ENCODE results near the gene RERE.

The RERE gene

DNA sequence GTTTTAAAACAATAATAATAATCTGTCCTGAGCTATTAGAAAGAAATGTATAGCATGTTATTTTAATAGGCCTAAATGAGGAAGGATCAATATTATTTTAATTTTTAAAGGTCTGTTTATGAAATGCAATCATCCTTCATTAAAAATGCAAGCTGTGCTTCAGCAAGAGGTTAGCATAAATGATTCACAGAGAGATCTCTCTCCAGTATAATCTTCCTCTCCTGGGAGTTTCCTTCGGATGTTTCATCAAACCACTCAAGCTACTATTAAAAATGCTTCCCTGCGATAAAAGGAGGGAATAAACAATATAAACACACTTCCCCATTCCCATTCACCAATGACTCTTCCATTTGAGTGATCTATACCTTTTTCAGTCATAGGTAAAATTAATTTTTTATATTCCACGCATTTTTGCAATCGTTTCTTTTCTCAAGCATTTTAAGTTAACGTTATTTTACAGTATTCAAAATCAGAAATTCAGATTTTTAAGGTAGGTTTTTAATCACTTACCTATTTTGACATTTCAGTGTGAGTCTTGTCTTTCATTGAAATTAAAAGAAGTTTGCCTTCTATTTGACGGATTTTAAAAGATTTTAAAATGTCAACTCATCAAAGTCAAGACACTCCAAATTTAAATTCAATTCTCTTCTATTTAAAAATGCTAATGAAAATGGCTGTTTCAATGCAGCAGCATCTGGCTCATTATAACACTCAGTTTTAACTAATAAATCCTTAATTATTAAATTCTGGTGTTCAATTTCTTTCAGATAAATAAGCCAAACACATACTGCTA is 64.3 kb downstream of the RERE start:
- TF ChIP-seq, protein P1, sequence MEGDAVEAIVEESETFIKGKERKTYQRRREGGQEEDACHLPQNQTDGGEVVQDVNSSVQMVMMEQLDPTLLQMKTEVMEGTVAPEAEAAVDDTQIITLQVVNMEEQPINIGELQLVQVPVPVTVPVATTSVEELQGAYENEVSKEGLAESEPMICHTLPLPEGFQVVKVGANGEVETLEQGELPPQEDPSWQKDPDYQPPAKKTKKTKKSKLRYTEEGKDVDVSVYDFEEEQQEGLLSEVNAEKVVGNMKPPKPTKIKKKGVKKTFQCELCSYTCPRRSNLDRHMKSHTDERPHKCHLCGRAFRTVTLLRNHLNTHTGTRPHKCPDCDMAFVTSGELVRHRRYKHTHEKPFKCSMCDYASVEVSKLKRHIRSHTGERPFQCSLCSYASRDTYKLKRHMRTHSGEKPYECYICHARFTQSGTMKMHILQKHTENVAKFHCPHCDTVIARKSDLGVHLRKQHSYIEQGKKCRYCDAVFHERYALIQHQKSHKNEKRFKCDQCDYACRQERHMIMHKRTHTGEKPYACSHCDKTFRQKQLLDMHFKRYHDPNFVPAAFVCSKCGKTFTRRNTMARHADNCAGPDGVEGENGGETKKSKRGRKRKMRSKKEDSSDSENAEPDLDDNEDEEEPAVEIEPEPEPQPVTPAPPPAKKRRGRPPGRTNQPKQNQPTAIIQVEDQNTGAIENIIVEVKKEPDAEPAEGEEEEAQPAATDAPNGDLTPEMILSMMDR (IDR thresholded peaks at IDR 0.05; ENCODE audit: insufficient read depth, low read length, missing control alignments): no peak
- H3K4me3 ChIP-seq (ENCODE audit: low read depth, low read length): no peak overlapping the region
- POLR2A ChIA-PET: no interaction called here
- no peak for DNase-seq (ENCODE audit: low read depth, low spot score)
- CTCF ChIA-PET: interaction anchor here (0.6 to 3.6 kb wide), 5 partner anchors 12 to 999 kb away, joined by 3 to 13 read pairs (median 8); no protein-coding TSS in a partner anchor

DNA sequence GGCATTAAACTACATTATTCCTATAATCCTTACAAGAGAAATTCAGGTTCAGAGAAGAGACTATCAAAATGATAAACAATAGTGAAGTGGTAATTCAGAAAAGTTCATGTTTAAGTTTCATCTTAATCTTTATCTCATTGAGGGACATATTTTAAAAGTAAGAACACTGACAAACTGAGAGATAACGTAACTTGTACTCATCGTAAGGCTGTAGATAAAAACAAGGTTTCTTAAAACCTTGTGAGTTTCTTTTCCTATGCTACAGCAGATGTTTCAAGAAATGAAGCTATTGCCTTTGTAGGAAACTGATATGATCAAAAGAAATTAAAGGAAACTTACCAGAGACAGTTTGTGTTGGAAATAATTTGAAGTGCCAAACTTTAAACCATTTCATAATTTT is 65.0 kb downstream of the RERE start:
- CTCF ChIA-PET: interaction anchor here (0.6 to 3.6 kb wide), 5 partner anchors 12 to 827 kb away, joined by 3 to 13 read pairs (median 8); no protein-coding TSS in a partner anchor
- no peak overlapping the region for H3K4me3 ChIP-seq (ENCODE audit: low read depth, low read length)
- POLR2A ChIA-PET: no interaction called here

DNA sequence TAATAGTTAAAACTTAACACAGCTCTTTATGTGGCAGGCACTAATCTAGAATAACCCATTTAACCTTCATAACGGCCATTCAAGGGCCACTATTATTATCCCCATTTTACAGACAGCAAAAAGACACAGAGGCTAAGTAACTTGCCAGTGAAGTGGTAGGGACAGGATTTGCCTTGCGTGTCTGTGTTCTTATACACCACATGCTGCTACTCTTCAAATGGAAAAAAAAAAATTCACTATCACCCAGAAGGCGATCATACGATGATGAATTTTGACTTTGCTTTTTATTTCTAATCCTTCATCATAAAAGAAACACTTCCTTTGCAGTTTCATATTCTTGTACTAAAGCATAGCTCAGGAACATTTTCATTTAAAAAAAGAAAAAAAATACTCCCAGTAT is 65.5 kb downstream of the RERE start:
- TF ChIP-seq, protein P1 (IDR thresholded peaks at IDR 0.05; ENCODE audit: insufficient read depth, low read length, missing control alignments): no peak
- CTCF ChIA-PET: interaction anchor here (0.6 to 3.6 kb wide), 4 partner anchors 11 to 96 kb away, joined by 3 to 13 read pairs (median 9); no protein-coding TSS in a partner anchor
- no peak for DNase-seq (ENCODE audit: low read depth, low spot score)
- H3K4me3 ChIP-seq (ENCODE audit: low read depth, low read length): no peak overlapping the region
- POLR2A ChIA-PET: no interaction called here

More for the DNA sequence above, 65.0 kb downstream of the RERE start:
- TF ChIP-seq, protein P1 (IDR thresholded peaks at IDR 0.05; ENCODE audit: insufficient read depth, low read length, missing control alignments): no peak
- no peak for DNase-seq (ENCODE audit: low read depth, low spot score)

DNA sequence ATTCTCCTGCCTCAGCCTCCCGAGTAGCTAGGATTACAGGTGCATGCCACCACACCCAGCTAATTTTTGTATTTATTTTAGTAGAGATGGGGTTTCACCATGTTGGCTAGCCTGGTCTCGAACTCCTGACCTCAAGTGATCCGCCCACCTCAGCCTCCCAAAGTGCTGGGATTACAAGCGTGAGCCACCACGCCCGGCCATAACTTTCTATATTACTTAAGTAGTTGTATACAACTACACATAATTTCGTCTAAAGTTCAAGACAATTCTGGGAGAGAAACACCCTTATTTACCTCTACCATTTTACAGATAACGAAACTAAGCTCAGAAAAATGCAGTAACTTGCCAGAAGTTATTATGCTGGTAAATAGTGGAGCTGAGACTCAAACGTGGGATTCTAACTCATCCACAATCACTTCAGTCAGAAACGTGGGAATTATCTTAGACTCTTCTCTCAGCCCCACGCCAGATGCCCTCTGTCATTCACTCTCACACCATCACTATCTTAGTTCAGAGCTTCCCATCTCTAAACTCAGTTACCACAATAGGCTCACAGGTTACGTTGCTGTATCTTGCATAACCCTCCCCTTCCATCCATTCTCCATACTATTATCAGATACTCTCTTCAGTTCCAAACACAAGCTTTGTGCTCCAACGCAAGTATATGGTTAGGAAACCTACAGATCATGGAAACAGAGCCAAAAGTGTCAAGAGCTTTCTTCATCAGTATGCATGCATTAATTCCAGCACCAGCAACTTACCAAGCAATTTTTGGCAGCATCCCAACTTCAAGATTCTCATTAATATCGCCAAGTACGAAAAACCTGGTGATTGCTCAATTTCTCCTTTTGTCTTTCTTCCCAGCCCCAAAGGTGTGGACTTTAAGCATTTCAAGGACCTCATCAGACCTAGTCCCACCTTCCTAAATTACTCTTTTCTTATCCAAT is 69.3 kb downstream of the RERE start:
- no peak overlapping the region for H3K4me3 ChIP-seq (ENCODE audit: low read depth, low read length)
- ChIA-PET CTCF (interaction anchor here (0.6 to 17.2 kb wide), 4 partner anchors 8 to 177 kb away, joined by 3 to 161 read pairs (median 4); no protein-coding TSS in a partner anchor), POLR2A (no interaction called here)
- TF ChIP-seq, protein P1 (IDR thresholded peaks at IDR 0.05; ENCODE audit: insufficient read depth, low read length, missing control alignments): no peak
- DNase-seq (ENCODE audit: low read depth, low spot score): no peak

DNA sequence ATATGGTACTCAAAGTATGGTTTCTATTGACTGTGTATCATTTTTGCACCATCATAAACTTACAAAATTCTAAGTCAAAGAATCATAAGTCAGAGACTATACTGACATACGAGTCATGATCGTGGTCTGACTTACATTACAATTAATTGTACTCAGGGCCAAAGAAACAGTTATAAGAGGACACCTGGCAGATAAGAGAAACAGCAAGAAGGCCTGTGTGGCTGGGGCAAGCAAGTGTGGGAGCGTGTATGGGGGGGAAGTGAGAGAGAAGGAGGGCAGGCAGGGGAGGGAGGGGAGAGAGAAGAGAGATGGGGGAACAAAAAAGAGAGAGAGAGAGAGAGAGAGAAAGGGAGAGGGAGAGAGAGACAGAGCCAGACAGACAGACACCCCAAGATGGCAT is 70.9 kb downstream of the RERE start:
- H3K4me3 ChIP-seq (ENCODE audit: low read depth, low read length): no peak overlapping the region
- TF ChIP-seq, protein P1 (IDR thresholded peaks at IDR 0.05; ENCODE audit: insufficient read depth, low read length, missing control alignments): no peak
- POLR2A ChIA-PET: no interaction called here
- DNase-seq (ENCODE audit: low read depth, low spot score): no peak
- CTCF ChIA-PET: interaction anchor here (1.3 to 17.2 kb wide), 2 partner anchors 20 to 103 kb away, joined by 3 to 161 read pairs; no protein-coding TSS in a partner anchor

Data from AG04449 (cell line).